CD4-positive, alpha-beta T cell treated with Interleukin-15 for 4 hours (primary cell): Measurements from ENCODE around the gene ALX3.
A peak's percentile ranks its signal among the peaks of the same experiment; 100 is the strongest.

Experiments
- DNase-seq: peaks from one replicate; pipeline ENCODE4 v3.0.0-alpha.2; 2020; ENCODE audit warnings: low spot score

Gene ALX3

GRCh38 chr1:110065841-110066240, 4.6 kb downstream of the ALX3 start:
- DNase-seq: no peak

DNA sequence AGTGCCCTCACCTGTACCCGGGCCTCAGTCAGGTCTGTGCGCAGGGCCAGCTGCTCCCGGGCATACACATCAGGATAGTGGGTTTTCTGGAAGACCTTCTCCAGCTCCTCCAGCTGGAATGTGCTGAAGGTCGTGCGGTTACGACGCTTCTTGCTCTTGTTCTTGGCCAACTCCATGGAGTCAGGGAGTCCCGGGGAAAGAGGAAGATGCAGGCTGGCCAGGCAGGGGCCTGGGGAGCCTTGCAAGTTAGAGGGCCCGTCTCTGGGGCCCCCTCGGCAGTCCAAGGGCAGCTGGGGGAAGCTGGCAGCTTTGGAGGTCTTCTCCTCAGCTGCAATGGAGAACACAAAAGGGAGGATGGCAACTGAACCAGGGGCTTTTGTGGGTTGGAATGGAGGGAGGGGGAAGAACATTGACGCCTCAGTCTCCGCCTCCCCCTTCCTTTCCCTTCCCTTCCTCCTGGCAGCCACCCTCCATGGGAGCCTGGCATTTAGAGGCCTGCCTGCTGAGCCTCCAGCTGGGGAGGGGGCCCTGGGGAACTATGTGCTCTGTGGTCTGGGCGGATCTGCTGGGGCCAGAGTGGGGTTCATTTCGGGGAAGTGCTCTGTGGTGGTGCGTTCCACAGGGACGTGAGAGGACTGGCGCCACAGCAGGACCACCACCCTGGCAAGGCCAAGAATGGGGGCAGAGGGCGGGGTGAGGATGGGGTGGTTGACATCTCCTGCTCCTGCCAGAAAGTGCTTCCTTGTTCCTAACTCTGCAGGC, 5.7 kb downstream of the ALX3 start:
- DNase-seq: no peak

- no peak for DNase-seq
Observed at GRCh38 chr1:110063781-110064180, 6.7 kb downstream of the ALX3 start.

DNA sequence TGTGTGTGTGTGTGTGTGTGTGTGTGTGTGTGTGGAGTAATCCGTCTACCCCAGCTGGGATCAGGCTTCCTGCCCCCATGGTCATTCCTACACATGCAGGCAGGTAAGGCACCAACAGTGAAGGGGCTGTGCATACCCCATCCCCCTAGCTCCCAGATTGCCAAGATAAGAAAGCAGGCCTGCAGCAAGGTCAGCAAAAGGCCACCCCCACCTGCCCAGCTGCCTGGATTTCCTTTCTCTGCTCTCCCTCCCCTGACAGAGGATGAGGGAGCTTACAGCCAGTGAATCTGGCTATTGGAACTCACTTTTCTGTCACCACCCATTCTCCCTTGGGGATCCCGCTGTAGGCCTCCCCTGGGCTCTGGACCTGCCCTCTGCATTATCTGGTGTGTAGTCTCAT, 7.9 kb downstream of the ALX3 start:
- DNase-seq: no peak

- no peak for DNase-seq
Observed at GRCh38 chr1:110061341-110061740, 9.1 kb downstream of the ALX3 start.

GRCh38 chr1:110060662-110061060, 9.8 kb downstream of the ALX3 start:
- no peak for DNase-seq

DNA sequence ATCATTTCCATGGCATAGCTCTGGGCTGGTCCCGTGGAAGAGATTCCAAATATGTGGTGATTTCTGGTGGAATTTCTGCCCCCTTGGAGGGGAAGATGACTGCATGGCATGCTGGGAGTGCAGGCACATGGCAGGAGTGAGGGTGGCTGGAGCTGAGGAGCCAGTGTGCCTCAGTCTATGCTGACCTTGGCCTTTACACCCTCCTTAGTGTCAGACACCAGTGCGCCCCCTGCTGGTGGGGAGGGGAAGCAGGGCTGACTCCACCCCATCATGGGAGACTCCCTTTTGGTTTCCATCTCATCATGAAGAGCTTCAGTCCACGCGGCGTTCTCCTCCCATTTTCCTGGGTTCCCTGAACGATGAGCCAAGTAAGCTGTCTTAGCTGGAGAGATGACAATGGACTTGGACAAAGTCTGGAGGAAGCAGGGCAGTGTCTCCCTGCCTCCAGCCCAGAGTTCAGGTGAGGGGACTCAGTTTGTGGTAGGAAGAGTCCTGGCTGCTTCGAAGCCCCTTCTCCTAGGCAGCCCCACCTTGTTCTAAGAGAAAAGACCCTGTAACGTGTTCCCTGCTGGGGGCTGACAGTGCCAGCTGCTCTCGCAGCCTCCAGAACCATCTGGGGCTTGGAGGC, 10.3 kb downstream of the ALX3 start:
- DNase-seq: peak; percentile 64

DNA sequence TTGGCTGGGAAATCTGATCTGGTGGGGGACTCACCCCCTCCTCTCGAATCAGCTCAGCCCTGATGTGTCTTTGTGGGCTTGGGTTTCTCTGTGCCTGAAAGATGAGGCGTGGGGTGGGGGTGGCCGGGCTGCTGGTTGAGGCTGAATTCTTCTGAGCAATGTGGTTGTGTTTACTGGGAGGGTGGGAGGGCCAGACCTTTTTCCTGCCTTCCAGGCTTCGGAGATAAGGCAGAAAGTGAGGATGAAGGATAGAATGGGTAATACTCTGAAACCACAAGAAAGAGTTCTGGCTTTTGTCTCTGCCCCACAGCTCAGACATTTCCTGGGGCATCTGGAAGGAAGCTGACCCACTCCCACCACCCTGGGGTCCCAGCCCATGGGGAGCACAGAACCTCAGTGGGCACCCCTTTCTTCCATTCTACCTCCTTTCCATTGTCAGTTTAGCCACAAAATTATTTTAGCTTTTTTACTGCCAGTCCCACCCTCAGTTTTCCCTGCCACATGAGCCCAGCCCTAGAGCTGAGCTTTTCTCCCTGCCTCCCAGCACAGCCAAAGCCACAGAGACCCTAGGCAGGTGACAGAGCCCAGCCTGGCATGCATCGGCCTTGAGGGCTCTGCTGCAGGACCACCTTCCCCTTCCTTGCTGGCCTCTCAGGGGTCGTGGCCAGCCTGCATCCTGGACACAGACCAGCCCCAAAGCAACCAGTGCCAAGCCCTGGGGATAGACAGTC, 11.2 kb downstream of the ALX3 start:
- DNase-seq: no peak

DNA sequence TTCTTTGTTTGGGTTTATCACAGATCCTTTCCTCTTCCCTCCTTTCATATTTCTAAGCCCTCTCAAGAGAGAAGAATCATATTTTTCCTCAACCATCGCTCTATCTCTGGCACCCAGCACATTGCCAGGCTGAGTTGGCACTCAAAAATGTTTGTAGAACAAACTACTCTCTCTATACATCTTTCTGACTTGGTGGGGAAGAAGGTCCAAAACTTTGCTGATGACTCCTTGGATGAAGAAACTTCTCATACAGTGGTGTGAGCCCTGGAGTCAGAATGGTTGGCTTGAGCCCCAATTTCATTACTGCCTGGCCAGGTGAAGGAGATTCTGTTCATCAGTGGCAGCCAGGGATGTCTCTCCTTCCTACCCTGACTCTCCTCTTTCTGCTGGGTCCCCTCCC, 11.9 kb downstream of the ALX3 start:
- DNase-seq: no peak

- no peak for DNase-seq
Observed at GRCh38 chr1:110057963-110058518, 12.4 kb downstream of the ALX3 start.

DNA sequence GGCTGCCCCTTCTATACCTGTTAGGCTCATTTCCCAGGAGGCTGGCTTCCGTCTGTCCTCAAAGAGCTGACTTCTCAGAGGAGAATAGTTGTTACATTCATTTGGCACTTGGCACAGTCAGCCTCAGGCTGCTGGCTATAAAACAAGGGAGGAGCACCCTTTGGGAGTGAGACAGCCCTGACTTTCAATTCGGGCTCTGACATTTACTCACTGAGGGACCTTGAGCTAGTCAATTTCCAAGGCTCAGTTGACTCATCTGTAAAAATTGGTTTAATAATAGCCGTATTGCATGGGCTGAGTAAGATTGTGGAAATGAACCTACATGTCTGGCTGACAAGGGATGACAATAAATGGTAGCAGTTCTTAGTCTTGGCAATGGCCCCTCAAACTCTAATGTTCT, 13.7 kb downstream of the ALX3 start:
- DNase-seq: no peak

DNA sequence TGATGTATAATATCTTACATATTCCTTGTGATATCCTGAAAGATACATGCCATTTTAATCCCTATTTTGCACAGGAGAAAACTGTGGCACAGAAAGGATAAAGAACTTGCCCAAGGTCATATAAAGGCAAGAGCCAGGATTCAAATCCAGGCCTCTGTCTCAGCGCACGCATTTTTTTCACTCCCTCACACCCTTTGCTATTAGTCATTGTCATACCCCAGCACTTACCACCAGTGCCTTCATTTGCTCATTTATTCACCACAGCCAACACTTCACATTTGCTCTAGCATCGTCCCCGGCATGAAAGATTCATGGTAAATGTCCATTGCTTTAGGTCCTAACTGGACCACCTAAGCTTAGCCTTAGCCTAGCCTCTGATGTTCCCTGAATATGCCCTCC, 14.2 kb downstream of the ALX3 start:
- no peak for DNase-seq

DNA sequence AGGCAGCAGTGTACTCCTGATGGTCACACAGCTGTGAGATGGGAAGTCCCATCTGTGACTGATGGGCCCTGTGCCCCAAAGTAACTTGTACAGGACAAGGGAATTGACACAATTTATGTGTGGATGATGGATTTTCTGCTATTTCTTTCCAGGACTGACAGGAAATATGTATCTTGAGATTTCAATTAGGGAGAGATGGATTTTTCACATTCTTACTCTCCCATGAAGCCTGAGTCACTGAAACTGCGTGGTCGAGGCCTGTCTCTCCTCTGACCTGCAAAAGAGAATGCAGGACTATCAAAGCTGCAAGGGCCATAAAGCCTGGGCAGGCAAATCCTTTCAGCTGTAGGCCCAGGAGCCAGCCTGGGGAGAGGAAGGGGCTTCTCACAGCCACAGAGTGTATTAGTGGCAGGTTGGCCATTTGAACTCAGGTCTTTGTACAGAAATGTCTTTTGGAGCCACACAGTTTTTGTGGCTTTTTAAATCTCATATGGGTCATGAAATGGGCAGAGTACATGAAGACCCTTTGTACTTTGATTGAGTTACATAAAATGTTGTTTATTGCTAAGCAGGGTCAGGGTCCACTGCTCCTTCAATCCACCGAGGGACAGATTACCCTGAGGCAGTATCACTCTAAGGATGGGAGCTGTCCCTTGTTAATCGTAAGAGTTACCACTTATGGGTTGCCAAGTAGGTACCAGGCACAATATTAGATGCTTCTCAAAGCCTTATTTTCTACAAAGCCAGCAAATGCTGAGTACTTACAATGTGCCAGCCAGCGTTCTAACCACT, 14.8 kb downstream of the ALX3 start:
- DNase-seq: no peak

- DNase-seq: peak; percentile 63
Observed at GRCh38 chr1:110053552-110054428, 16.7 kb downstream of the ALX3 start.

DNA sequence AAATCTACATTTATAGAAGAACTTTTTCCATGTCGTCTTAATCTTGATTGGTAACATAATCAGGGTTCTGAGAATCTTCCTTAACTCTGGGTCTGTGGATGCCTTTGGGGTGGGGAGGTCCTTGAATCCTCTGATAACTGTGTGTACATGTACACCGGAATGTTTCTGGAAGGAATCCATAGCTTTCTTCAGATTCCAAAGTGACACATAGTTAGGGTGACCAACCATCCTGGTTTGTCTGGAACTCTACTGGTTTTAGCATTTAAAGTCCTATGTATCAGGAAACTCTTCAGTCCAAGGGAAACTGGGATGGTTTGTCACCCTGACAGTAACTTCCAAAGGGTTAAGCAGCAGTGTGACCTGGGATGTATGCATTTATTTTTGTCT, 19.2 kb downstream of the ALX3 start:
- no peak for DNase-seq

- no peak for DNase-seq
Observed at GRCh38 chr1:110050602-110051261, 19.7 kb downstream of the ALX3 start.

DNA sequence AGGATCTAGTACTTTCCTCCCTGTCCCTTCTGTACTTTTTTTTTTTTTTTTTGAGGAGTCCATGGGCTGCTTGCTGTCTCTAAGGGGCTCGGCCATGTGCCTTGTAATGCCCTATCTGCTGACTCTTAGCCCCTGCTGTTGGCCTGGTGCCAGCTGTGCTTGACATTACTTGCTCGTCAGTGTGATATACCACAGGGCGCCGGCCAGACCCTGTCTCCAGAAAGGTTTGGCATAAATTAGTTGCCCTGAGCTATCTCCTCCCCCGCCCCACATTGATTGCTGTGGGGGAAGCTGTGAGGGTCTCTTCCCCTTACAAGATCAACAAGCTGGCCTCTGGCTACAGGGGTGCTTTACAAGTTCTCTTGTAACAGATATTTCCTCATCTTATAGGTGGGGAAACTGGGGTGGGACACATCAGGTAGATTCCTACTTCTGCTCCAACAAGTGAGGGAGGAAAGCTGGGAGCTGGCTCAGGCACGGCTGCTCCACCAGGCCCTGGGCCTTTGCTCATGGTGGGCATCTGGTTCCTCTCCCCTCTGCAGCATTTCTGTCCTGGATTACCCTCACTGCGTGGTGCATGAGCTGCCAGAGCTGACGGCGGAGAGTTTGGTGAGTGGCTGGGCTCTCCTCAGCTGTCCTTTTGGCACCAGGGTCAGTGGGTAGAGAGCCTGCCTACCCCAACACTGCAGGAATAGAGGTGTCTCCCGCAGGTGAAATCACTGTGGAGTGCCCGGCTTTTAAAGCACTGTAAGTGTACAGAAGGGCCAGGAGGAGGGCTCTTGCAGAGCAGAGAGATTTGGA, 20.5 kb downstream of the ALX3 start:
- no peak for DNase-seq

DNA sequence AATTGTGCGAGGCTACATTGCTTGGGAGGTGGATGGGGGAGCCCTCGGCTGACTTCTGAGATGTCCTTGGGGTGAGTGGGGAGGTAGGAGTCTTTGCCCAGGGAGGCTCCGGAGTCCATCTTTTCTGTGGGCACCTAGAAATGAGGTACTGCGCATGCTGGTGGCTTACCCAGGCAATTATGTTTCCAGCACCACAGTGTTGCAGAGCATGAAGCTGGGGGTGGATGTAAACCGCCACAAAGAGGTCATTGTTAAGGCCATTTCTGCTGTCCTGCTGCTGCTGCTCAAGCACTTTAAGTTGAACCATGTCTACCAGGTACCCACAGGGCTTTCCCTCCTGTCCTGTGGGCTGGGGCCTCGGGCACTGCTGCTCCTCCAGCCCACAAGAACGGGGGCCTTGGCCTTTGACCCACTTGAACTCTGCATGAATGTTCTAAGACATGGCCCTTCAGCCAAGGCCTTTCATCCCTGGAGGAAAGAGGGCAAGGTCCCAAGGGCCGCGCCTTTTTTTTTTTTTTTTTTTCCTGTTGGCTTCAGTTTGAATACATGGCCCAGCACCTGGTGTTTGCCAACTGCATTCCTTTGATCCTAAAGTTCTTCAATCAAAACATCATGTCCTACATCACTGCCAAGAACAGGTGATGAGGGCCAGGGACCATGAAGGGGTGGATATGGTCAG, 21.4 kb downstream of the ALX3 start:
- no peak for DNase-seq

DNA sequence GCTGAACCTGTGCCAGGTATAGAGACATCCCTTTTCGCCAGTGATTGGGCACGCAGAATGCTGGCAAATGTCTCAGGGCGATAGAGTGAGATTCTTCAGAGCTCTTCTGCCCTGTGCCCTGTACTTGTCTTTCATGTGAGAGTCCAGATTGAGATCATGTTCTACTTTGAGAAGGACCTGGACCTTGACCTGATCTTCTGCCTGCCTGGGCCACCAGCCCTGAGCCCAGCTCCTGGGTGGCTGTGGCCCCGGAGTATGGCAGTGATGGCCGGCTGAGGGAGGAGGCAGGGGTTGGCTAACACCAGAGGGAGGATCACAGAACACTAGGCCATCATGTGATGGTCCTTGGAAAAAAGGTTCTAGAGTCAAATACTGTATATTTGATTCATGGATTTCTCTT, 22.2 kb downstream of the ALX3 start:
- DNase-seq: no peak
